Measurements from ENCODE around the gene AMFR. TPM values are rescaled to one million over a fixed set of nuclear protein-coding genes. Genes with fewer than 3 reads are reported as not detected.

The AMFR gene
- total and polyA plus RNA-seq, 2 of the 13 experiments (the other 11 are each of a cell fraction or from before 2014, with no cell fraction given), result 52.9 to 108 TPM

GRCh38 chr16:56423584-56424403, 1.6 kb downstream of the AMFR start (continued):
- TF ChIP-seq ZNF232 (CRISPR knock-in tag; IDR thresholded peaks at IDR 0.05; ENCODE audit: borderline replicate concordance), result peak; percentile 63; the same call in 1 of the 2 replicates
- TF ChIP-seq HMG20B (CRISPR knock-in tag; conservative IDR thresholded peaks at IDR 0.05), result no peak
- TF ChIP-seq ZFP41 (CRISPR knock-in tag; IDR thresholded peaks at IDR 0.05; ENCODE audit: borderline replicate concordance), result no peak
- TF ChIP-seq BCL6 (CRISPR knock-in tag; IDR thresholded peaks at IDR 0.05), result peak; percentile 48; the same call in 1 of the 2 replicates
- no peak for TF ChIP-seq ZBTB42 (CRISPR knock-in tag; IDR thresholded peaks at IDR 0.05)
- no peak for TF ChIP-seq ZNF619 (CRISPR knock-in tag; IDR thresholded peaks at IDR 0.05)
- no peak for TF ChIP-seq AKNA (CRISPR knock-in tag; IDR thresholded peaks at IDR 0.05; ENCODE audit: borderline replicate concordance)
- TF ChIP-seq ZNF136 (CRISPR knock-in tag; IDR thresholded peaks at IDR 0.05; ENCODE audit: low read depth), result peak; percentile 52; the same call in 1 of the 2 replicates
- no peak for TF ChIP-seq ZNF343 (CRISPR knock-in tag; IDR thresholded peaks at IDR 0.05)
- no peak for TF ChIP-seq ZBTB46 (CRISPR knock-in tag; IDR thresholded peaks at IDR 0.05; ENCODE audit: borderline replicate concordance)
- no peak for TF ChIP-seq ZNF841 (CRISPR knock-in tag; IDR thresholded peaks at IDR 0.05; ENCODE audit: borderline replicate concordance)
- TF ChIP-seq KDM3A (CRISPR knock-in tag; IDR thresholded peaks at IDR 0.05; ENCODE audit: low read depth), result no peak
- TF ChIP-seq HNRNPUL1 (IDR thresholded peaks at IDR 0.05; ENCODE audit: low read depth, low read length), result no peak
- no peak for TF ChIP-seq ZNF138 (CRISPR knock-in tag; IDR thresholded peaks at IDR 0.05; ENCODE audit: low read depth)
- TF ChIP-seq ZNF740 (CRISPR knock-in tag; IDR thresholded peaks at IDR 0.05), result no peak
- no peak for TF ChIP-seq THYN1 (CRISPR knock-in tag; IDR thresholded peaks at IDR 0.05; ENCODE audit: borderline replicate concordance, low read depth)
- no peak for TF ChIP-seq PLSCR1 (CRISPR knock-in tag; IDR thresholded peaks at IDR 0.05; ENCODE audit: borderline replicate concordance)
